ENCODE measurements around the gene MTMR3.

MTMR3 gene

GRCh38 chr22:29933619-29934018 lies 50.6 kb downstream of the MTMR3 start:
- Histone ChIP-seq H3K36me3 (no peaks in the 10 kb centered on the region), H3K27me3 (no peaks in the 10 kb centered on the region), H3K4me1 (no peaks in the 10 kb centered on the region), H3K9me3 (no peaks in the 10 kb centered on the region), H3K4me3 (ENCODE audit: low read depth, low read length) (no peak overlapping the region)
- TF ChIP-seq CTCF (IDR thresholded peaks at IDR 0.05; ENCODE audit: low read depth, low read length) = no peak
- no peak for DNase-seq

GRCh38 chr22:29934596-29934995 lies 51.6 kb downstream of the MTMR3 start:
- DNase-seq = no peak
- TF ChIP-seq CTCF (IDR thresholded peaks at IDR 0.05; ENCODE audit: low read depth, low read length) = no peak
- H3K4me3 ChIP-seq (ENCODE audit: low read depth, low read length) = no peak overlapping the region
- no peaks in the 10 kb centered on the region for H3K36me3 ChIP-seq
- no peaks in the 10 kb centered on the region for H3K9me3 ChIP-seq
- no peaks in the 10 kb centered on the region for H3K27me3 ChIP-seq
- H3K4me1 ChIP-seq = no peaks in the 10 kb centered on the region

- no peak for TF ChIP-seq CTCF (IDR thresholded peaks at IDR 0.05; ENCODE audit: low read depth, low read length)
- Histone ChIP-seq H3K36me3 (no peaks in the 10 kb centered on the region), H3K4me1 (no peaks in the 10 kb centered on the region), H3K9me3 (no peaks in the 10 kb centered on the region), H3K27me3 (no peaks in the 10 kb centered on the region), H3K4me3 (ENCODE audit: low read depth, low read length) (no peak overlapping the region)
- no peak for DNase-seq
These were observed 53.2 kb downstream of the MTMR3 start for GRCh38 chr22:29936186-29936585.

GRCh38 chr22:29937940-29938693 lies 55.1 kb downstream of the MTMR3 start:
- Histone ChIP-seq H3K36me3 (no peaks in the 10 kb centered on the region), H3K4me1 (no peaks in the 10 kb centered on the region), H3K4me3 (ENCODE audit: low read depth, low read length) (no peak overlapping the region), H3K9me3 (no peaks in the 10 kb centered on the region), H3K27me3 (no peaks in the 10 kb centered on the region)
- DNase-seq = no peak
- no peak for TF ChIP-seq CTCF (IDR thresholded peaks at IDR 0.05; ENCODE audit: low read depth, low read length)

GRCh38 chr22:29940526-29940925 lies 57.6 kb downstream of the MTMR3 start:
- no peak for DNase-seq
- Histone ChIP-seq H3K4me3 (ENCODE audit: low read depth, low read length) (no peak overlapping the region), H3K4me1 (no peaks in the 10 kb centered on the region), H3K27me3 (no peaks in the 10 kb centered on the region), H3K9me3 (no peaks in the 10 kb centered on the region), H3K36me3 (no peaks in the 10 kb centered on the region)
- no peak for TF ChIP-seq CTCF (IDR thresholded peaks at IDR 0.05; ENCODE audit: low read depth, low read length)

- Histone ChIP-seq H3K36me3 (no peaks in the 10 kb centered on the region), H3K4me3 (ENCODE audit: low read depth, low read length) (no peak overlapping the region), H3K4me1 (peaks cover 2% of the 10 kb centered on the region; the same call in 1 of the 2 replicates), H3K27me3 (no peaks in the 10 kb centered on the region), H3K9me3 (no peaks in the 10 kb centered on the region)
- no peak for TF ChIP-seq CTCF (IDR thresholded peaks at IDR 0.05; ENCODE audit: low read depth, low read length)
- no peak for DNase-seq
These were observed 61.4 kb downstream of the MTMR3 start for GRCh38 chr22:29944339-29944738.
